GM19324 (cell line): Measurements from ENCODE around the gene TMEM200A.

Experiments
- ATAC-seq: cut with Tn5 transposase; IDR thresholded peaks from one replicate; pipeline ENCODE4 v1.9.1; 2021; ENCODE audit warnings: mild to moderate bottlenecking, moderate library complexity; ENCODE audit not compliant: unreplicated experiment, low FRiP score

Gene TMEM200A

GRCh38 chr6:130420911-130421310, 55.1 kb downstream of the TMEM200A start:
- ATAC-seq: no peak

- no peak for ATAC-seq
These were observed 55.8 kb downstream of the TMEM200A start for GRCh38 chr6:130421585-130421984.

GRCh38 chr6:130423044-130423443, 57.2 kb downstream of the TMEM200A start:
- no peak for ATAC-seq

GRCh38 chr6:130424710-130425109, 58.9 kb downstream of the TMEM200A start:
- no peak for ATAC-seq

- no peak for ATAC-seq
These were observed 59.7 kb downstream of the TMEM200A start for GRCh38 chr6:130425537-130425936.

- ATAC-seq: no peak
These were observed 60.4 kb downstream of the TMEM200A start for GRCh38 chr6:130426066-130426721.

GRCh38 chr6:130431346-130431852, 65.6 kb downstream of the TMEM200A start:
- ATAC-seq: no peak

- no peak for ATAC-seq
These were observed 67.0 kb downstream of the TMEM200A start for GRCh38 chr6:130432838-130433237.

GRCh38 chr6:130434174-130434873, 68.5 kb downstream of the TMEM200A start:
- no peak for ATAC-seq

- ATAC-seq: no peak
These were observed 69.4 kb downstream of the TMEM200A start for GRCh38 chr6:130435181-130435580.

- no peak for ATAC-seq
These were observed 72.1 kb downstream of the TMEM200A start for GRCh38 chr6:130437961-130438360.

GRCh38 chr6:130447374-130447773, 81.6 kb downstream of the TMEM200A start:
- no peak for ATAC-seq

GRCh38 chr6:130452336-130452735, 86.5 kb downstream of the TMEM200A start:
- no peak for ATAC-seq

- ATAC-seq: no peak
These were observed 87.4 kb downstream of the TMEM200A start for GRCh38 chr6:130453230-130453629.

- no peak for ATAC-seq
These were observed 91.8 kb downstream of the TMEM200A start for GRCh38 chr6:130457605-130458004.

- ATAC-seq: no peak
These were observed 93.5 kb downstream of the TMEM200A start for GRCh38 chr6:130459316-130459715.

GRCh38 chr6:130460934-130461333, 95.1 kb downstream of the TMEM200A start:
- ATAC-seq: no peak

GRCh38 chr6:130466052-130466747, 100.4 kb downstream of the TMEM200A start:
- no peak for ATAC-seq

- ATAC-seq: no peak
These were observed 100.9 kb downstream of the TMEM200A start for GRCh38 chr6:130466748-130467061.

GRCh38 chr6:130467146-130468050, 101.6 kb downstream of the TMEM200A start:
- no peak for ATAC-seq

GRCh38 chr6:130470766-130471165, 104.9 kb downstream of the TMEM200A start:
- ATAC-seq: no peak
